PC-3 (cell line): Measurements from ENCODE around the gene ATP8A1.

ENCODE experiments used
- CTCF ChIP-seq: fragments of 300-600 bp; sonication (generic); conservative IDR thresholded peaks from 2 replicates; pipeline ENCODE4 v1.5.1; 2017; ENCODE audit warnings: antibody characterized with exemption, low read depth, mild to moderate bottlenecking, low read length
- EZH2 ChIP-seq: fragments of 300-600 bp; sonication (generic); IDR thresholded peaks from one replicate; pipeline ENCODE4 v1.6.1; 2017; ENCODE audit warnings: antibody characterized with exemption, mild to moderate bottlenecking, low read length; ENCODE audit not compliant: unreplicated experiment
- EZH2phosphoT487 ChIP-seq: fragments of 300-600 bp; sonication (generic); IDR thresholded peaks from 2 replicates; pipeline ENCODE4 v1.6.1; 2018; ENCODE audit warnings: mild to moderate bottlenecking, antibody characterized with exemption, low read length, borderline replicate concordance

GRCh38 chr4:42484630-42485029 lies 172.3 kb downstream of the ATP8A1 start:
- TF ChIP-seq CTCF = no peak
- TF ChIP-seq EZH2 = no peak
- TF ChIP-seq EZH2phosphoT487 = no peak
